NCI-H524 treated with DMSO at 0.1 percent for 48 hours (cell line): ENCODE results near the gene BICDL1.
"Not testable (repeated sequence)": the region's sequence is repeated elsewhere in the genome, so short reads cannot be mapped to it uniquely, and the experiment has no call there.

Experiments used
- DNase-seq: peaks from one replicate; lab custom pipeline; 2025; lab: John Stamatoyannopoulos, UW

Gene BICDL1

DNA sequence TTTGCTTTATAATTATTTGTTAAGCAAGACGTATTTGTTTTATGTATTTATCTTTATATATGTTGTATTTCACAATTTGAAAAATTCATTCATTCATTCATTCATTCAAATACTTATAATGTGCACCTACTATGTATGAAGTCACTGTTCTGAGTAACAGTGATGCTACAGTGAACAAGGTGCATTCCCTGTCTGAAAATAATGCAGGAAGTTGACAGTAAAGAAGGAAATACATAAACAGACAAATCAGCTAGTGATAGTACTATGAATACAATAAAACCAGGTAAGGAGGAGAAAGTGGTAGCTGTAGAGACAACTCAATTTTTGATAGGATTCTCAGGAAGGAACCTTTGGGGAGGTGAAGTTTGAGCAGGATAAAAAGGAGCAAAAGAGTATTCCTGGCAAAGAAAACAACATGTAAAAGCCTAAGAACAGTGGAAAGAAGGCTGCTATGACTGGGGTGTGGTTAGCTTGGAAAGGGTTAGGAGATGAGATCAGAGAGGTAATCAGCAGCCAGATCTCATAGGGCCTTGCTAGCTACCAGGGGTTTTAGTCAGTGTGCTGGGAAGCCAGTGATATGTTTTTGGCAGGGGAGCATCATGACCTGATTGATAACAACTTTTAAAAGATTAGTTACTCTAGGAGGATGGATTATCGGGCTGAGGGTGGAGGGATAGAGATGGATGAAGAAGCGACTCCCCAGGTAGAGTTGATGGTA lies 17.4 kb downstream of the BICDL1 start:
- no peak for DNase-seq

GRCh38 chr12:120007272-120007671 lies 18.2 kb downstream of the BICDL1 start:
- DNase-seq, result no peak

- DNase-seq, result no peak
These were observed 21.7 kb downstream of the BICDL1 start for GRCh38 chr12:120010661-120011230.

DNA sequence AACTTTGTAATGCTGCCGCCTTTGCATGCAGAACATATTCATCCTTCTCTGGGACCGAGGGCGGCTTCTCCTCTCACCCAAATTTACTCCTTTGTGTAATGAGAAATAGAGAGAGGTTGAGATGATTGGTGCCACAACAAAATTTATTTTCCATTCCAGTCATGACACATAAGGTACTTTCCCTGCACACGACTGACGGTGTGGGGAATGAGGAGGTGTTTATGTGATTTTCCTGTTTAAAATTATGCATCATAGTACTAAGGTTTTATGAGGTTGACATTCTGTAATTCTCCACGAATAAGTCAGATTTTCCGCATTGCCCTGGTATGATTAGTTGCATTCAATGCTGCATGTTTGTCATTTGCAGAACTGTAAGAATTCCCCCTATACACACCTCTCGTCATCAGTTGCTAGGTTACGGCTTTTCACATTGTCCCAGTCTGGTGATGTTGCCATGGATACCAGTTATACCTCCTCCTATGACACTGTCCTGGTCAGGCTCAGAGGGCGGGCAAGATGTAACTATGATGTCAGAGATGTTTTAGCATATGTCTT lies 23.1 kb downstream of the BICDL1 start:
- DNase-seq, result no peak

DNA sequence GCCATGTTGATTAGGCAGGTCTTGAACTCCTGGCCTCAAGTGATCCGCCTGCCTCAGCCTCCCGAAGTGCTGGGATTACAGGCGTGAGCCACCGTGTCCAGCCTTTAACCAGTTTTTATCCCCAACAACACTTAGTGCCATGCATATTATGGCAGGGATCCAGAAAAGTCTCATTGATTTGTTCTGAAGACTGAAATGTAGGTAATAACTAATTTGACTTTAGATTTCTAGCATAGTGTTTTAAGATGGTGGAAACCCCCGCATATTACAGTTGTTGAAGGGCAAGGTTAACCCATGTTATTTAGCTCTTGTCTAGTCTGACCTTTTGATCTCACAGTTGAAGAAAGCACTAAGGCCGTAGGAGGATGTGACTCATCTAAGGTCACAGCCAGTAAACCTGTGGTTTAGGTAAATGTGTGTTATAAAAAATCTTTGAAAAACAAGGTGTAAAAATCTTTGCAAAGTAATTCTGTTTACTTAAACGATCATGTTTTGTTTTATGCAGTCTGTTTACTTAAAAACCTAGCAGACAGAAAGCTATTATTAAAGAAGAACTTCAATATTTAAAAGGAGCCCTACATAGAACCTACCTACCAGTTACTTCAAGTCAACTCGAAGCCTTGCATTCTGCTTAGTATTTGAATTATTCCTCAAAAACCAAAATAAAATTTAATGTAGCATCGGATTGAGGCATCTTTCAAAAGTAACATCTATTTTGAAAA lies 24.8 kb downstream of the BICDL1 start:
- no peak for DNase-seq

- not testable (repeated sequence) for DNase-seq
These were observed 25.3 kb downstream of the BICDL1 start for GRCh38 chr12:120014381-120014735.

GRCh38 chr12:120015313-120015712 lies 26.3 kb downstream of the BICDL1 start:
- no peak for DNase-seq

- not testable (repeated sequence) for DNase-seq
These were observed 27.2 kb downstream of the BICDL1 start for GRCh38 chr12:120016199-120016598.

DNA sequence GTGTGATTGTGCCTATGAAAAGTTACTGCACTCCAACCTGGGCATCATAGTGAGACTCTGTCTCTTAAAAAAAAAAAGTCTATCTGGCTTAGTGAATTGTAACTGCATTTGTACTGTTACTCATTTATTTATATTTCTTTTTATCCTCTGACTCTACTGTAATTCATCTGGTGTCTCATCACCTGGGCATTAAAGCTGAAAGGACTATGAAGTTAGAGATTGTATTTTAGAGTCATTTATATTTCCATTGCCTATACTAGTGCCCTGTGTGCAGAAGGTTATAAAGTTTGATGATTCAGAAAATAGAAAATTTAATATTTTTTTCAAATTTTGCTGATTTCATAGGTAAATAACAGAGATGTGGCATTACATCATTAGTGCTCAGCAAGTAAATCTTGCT lies 30.2 kb downstream of the BICDL1 start:
- DNase-seq, result no peak

GRCh38 chr12:120019938-120020337 lies 30.9 kb downstream of the BICDL1 start:
- DNase-seq, result no peak

DNA sequence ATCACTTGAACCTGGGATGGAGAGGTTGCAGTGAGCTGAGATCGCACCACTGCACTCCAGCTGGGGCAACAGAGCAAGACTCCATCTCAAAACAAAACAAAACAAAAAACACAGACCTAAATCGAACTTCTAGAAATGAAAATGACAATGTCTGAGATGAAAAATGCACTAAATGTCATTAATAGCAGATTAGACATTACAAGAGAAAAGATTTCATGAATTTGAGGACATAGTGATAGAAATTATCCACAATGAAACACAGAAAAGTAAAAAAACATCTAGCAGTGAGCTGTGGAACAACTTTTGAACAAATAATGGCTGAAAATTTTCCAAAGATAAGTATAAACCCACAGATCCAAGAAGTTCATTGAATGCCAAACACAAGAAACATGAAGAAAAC lies 35.2 kb downstream of the BICDL1 start:
- no peak for DNase-seq

DNA sequence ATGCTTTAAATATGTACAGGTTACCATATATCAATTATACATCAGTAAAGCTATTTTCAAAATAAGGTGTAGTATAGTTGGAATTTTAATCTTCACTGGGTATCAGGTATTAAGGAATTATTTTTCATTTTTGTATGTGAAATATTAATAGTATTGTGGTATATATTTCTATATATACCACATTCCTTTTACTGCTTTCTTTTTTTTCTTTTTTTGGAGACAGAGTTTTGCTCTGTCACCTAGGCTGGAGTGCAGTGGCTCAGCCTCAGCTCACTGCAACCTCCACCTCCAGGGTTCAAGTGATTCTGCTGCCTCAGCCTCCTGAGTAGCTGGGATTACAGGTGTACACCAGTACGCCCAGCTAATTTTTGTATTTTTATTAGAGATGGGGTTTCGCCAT lies 36.6 kb downstream of the BICDL1 start:
- DNase-seq, result no peak

GRCh38 chr12:120032242-120032641 lies 43.2 kb downstream of the BICDL1 start:
- no peak for DNase-seq

- DNase-seq, result no peak
These were observed 48.8 kb downstream of the BICDL1 start for GRCh38 chr12:120037851-120038250.

- no peak for DNase-seq
These were observed 50.7 kb downstream of the BICDL1 start for GRCh38 chr12:120039711-120040110.

- DNase-seq, result no peak
These were observed 52.6 kb downstream of the BICDL1 start for GRCh38 chr12:120041386-120042231.

GRCh38 chr12:120045367-120045766 lies 56.3 kb downstream of the BICDL1 start:
- not testable (repeated sequence) for DNase-seq

- no peak for DNase-seq
These were observed 58.0 kb downstream of the BICDL1 start for GRCh38 chr12:120047072-120047471.

DNA sequence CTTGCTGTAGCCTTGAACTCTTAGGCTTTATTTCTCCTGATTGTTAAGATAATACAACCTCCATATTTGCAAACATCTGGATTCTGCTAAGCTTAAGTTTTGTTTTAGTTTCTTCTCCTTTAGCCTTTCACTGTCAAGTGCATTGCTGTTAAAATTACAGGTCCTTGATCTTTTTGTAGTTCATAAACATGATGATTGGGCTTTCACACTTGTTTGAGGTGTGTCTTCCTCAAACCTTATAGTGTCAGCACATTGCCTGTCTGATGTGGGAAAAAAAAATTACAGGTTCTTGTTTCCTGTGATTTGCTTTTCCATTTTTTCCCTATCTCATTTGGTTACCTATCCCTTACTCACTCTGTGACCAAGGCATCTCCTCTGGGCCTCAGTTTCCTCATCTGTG lies 59.2 kb downstream of the BICDL1 start:
- no peak for DNase-seq

GRCh38 chr12:120049426-120049825 lies 60.4 kb downstream of the BICDL1 start:
- DNase-seq, result no peak

GRCh38 chr12:120051535-120051934 lies 62.5 kb downstream of the BICDL1 start:
- DNase-seq, result no peak

GRCh38 chr12:120054293-120054692 lies 65.3 kb downstream of the BICDL1 start:
- DNase-seq, result no peak
